GM12874 (cell line): ENCODE results near the gene AK4.

ENCODE experiments used
- CTCF ChIP-seq: IDR thresholded peaks from 2 replicates; pipeline ENCODE4 v1.5.1; 2011; ENCODE audit warnings: low read depth, mild to moderate bottlenecking, control low read depth, low read length, moderate library complexity; ENCODE audit not compliant: insufficient read depth

The AK4 gene

GRCh38 chr1:65198096-65198495 is 50.1 kb downstream of the AK4 start:
- no peak for TF ChIP-seq CTCF

- TF ChIP-seq CTCF: no peak
These were observed 52.4 kb downstream of the AK4 start for GRCh38 chr1:65200411-65200810.

GRCh38 chr1:65206836-65207235 is 58.8 kb downstream of the AK4 start:
- no peak for TF ChIP-seq CTCF

GRCh38 chr1:65207317-65207716 is 59.3 kb downstream of the AK4 start:
- no peak for TF ChIP-seq CTCF

- no peak for TF ChIP-seq CTCF
These were observed 60.6 kb downstream of the AK4 start for GRCh38 chr1:65208563-65208973.

GRCh38 chr1:65209005-65209885 is 61.2 kb downstream of the AK4 start:
- TF ChIP-seq CTCF: 0 out of 2 replicates have a peak, but pooled peaks have one; percentile 32

- TF ChIP-seq CTCF: no peak
These were observed 62.3 kb downstream of the AK4 start for GRCh38 chr1:65210325-65210724.
